Activated CD8-positive, alpha-beta memory T cell treated with anti-CD3 and anti-CD28 coated beads, Interleukin-2, amount 50 U/mL, for 48 hours (primary cell): ENCODE results near the gene ADAMTSL3.
"Not testable (repeated sequence)": the region's sequence is repeated elsewhere in the genome, so short reads cannot be mapped to it uniquely, and the experiment has no call there.

Experiments used
- DNase-seq: peaks from one replicate; pipeline ENCODE4 v3.0.0-alpha.2; 2020

The ADAMTSL3 gene

DNA sequence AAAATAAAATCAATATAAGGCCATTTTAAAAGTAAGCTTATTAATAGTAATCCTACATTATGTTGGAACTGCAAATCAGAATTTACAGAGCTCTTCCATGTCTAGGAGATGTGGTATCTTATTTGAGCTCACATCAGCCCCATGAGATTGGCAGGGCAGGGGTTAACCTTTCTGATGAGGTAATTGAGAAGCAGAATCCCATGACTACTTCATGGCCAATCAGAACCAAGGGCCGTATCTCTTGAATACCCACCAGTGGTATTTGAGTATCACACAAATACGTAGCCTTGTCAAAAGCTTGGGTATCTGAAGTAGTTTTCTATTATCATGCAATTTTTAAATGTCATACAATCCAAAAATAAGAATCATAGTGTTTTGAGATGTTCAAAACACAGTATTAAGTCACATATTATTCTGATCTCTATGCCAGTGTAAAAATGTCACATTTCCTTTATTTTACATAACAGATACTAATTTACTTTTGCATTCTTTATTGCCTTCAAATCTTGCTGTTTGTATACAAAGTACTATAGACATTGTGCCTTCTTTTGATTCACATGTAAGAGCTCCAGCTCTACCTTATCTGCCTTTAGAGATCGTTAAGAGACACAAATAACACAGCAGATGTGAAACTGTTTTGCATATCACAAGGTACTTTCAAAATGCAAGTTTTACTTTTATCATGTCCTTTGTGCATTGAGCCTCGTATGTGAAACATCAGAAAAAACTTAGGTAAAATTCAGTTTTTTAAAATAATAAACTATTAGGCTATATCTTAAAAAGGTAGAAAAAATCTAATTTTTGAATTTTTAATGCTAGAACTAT lies 329.9 kb downstream of the ADAMTSL3 start:
- no peak for DNase-seq

DNA sequence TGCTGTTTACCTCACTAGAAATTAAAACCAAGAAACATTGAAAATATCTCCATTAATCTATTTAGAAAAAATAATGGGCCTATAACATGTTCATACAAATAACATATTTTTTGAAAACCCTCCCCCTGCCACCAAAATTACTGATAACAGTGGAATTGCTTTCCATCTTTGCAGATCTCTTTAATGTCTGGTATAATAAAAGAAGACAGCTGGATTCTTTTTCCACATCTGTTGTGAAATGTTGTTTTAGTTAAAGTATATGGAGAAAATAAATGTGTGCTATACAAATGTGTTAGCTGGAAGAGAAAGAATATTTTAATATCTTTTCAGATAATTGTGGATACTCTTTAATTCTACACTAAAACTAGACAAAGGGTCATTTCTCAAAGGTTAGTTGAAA lies 330.7 kb downstream of the ADAMTSL3 start:
- DNase-seq = no peak

DNA sequence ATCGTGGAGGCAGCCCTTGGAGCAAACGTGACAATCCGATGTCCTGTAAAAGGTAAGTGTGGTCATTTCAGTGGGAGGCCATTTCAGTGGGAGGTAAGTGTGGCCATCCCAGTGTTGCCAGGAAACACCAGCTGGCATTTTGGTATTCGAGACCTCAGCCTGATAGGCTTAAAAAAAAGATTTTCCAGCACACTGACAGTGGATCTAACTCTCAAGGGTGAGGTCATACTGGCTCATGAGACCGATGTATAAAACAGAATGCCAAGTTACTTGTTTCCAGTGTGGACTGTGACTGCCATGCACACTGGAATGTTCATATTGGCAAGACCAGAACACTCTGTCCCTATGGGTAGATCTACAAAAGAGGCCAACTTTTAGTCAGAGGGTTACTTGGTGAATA lies 337.2 kb downstream of the ADAMTSL3 start:
- DNase-seq = no peak

DNA sequence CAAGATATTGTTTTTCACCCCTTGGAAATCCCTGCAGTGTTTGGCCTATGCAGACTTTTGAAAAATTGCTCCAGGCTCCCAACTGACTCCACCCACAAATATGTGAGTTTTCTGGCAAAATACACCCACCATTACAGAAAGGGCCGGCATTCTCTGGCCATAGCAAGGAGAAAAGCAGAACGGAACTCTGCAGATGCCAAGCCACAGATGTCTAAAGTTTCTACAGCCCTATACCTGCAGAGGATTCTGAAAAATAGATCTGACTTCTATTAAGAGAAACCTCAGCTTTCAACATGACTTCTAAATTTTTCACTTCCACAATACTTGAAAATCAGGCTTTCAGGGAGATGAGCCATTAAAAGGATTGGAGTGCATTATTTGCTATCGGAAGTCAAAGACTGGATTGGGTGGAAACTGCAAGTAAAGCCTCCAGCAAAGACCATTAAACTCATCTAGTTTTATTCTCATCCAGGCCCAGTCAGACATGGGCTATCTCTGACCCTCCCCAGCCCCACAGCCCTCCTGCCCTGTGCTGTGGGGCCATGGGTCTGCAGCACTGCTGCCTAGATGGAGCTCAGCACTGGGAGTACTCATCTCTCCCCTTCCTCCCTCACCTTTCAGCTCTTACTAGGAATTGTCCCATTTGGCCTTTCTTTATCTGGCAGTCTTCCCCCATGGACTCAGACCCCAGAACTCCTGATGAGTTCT lies 338.6 kb downstream of the ADAMTSL3 start:
- no peak for DNase-seq

DNA sequence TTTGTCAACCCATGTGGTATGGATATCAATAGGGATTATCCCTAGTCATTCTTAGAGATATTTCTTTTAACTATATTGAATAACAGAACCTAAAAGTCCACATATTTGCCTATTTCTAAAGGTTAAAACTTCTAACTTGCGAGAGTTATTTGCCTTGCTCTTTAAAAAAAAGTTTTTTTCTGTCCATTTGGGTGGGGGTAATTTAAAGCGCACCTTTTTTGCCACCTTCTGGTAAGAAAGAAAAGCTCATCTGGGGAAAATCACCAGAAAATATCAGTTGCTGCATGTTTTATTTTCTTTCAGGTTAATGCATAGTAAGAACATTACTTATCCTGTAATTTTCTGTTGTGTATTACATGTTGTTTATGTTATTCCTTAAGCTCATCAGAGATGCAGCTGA lies 339.7 kb downstream of the ADAMTSL3 start:
- DNase-seq = no peak

DNA sequence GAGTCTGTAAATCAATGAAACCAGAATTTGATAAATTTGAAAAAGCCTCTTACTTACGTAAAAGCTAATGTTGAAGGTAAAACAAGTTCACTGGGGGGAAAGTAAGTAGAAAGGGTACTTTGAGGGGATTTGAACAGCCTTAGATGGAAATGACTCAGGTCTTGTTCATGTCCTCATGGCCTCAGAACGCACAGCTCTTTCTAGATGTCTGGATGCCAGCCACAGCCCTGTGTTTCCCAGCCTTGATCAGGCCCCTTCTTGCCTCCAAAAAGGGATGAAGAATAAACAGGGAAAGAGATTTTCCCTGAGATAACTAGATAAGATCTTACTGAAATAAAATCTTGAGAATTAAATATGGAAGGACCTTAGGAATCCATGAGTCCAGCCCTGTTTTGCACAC lies 344.6 kb downstream of the ADAMTSL3 start:
- no peak for DNase-seq

DNA sequence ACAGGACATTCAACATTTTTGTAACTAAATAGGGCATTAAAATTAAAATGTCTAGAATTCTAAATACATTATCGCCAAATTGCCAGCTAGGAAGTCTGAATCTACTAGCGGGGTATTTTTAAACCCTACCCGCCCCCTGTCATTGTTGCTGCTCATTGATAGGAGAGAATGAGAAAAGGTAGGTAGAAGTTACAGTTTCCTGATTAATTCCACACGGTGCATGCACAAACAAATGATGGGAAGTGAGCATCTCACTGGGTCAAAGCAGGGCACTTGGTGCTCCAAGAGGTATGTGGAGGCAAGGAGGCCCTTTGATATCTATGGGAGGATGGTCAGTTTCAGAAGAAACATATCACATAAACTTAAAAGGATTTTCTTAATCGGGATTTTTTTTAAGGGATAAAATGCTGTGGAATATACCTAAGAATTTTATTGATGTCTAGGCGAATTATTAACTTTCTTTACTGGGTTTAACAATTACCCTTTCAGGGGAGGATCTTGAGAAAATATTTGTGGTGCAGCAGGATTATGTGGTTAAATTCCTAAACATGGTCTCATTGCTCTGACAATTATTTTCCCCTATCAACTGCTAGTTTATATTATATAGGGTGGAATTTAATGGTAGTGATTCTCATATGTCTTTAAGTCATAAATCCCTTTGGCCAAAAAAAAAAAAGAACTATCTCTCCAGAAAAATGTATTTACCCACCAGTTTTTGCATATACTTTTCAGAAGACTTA lies 345.6 kb downstream of the ADAMTSL3 start:
- no peak for DNase-seq

DNA sequence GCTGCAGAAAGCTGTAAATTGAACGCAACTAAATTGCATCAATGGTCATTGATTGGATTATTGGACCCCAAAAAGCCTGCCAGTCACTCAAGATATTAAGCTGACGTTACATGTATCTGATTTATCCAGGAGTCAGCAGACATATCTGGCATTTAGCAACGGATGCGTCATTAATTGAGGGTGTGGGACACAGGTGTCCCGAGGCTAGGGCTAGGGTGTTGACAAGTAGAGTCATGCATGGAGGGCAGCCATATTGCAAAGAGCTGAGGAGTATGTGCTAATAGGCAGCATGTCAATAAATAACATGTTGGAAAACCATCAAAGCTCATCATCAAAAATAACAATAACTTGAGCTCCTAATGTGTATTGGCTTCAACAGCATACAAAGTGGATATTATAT lies 347.1 kb downstream of the ADAMTSL3 start:
- no peak for DNase-seq

DNA sequence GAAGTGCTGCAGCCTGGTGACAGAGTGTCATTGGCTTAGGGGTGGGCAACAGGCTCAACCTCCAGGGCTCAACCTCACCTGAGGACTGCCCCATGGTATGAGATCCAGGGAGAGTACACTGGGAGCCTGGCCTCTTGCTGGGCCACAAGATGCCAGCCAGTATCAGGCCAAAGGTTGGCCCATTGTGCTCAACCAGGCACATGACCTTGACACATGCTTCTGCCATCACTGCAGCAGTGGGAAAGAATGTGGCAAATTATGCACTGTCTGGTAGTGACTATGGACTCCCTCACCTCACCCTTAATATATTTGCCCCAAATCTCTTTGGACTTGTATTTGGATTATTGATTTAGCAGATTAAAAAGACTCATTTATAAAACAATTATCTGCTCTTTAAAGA lies 347.7 kb downstream of the ADAMTSL3 start:
- no peak for DNase-seq

DNA sequence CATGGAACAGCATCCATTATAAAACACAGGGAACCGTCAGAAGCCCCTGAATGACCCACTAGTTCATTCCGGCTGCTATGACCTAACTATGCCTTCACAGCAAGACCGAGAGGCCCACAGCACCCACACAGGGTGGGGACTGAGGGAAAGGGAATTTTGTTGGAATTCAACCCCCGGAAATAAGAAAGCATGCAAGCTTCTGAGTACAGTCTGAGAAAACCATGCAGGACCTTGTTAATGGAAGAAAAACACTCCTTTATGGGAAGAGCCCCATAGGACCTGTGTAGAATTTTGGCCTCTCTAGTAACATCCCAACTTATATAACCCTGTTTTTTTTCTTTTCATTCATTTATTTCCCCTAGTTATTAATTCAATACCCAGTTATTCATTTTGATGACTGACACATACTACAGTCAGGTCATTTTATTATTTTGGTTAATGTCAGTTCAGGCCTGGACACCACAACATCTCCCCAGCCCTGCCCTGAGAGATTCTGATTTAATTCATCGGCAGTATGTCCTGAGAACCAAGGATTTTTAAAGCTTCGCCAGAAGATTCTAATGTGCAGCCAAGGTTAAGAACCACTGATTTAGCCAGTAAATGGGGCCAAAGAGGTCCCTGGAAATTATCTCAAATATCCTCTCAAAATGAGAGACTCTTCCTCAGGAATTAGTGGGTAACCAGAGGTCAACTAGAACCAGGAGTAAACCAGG lies 350.0 kb downstream of the ADAMTSL3 start:
- no peak for DNase-seq

DNA sequence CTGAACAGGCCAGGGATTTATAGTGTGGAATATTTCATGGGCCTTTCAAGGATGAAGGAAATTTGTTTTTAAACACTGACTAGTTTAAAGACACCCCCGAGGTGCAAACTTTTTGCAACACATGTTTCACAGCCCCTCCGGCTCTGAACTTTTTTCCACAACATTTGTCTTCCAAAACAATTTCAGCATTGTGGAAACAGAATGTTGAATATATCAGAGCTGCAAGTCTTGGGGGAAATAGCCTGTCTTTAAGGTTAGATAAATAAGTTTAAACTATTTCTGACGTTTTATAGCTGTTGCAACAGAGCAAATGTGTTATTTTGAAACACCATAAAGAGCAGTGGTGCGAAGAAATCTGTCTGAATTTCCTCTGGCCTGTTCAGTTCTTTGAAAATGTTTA lies 352.5 kb downstream of the ADAMTSL3 start:
- DNase-seq = no peak

DNA sequence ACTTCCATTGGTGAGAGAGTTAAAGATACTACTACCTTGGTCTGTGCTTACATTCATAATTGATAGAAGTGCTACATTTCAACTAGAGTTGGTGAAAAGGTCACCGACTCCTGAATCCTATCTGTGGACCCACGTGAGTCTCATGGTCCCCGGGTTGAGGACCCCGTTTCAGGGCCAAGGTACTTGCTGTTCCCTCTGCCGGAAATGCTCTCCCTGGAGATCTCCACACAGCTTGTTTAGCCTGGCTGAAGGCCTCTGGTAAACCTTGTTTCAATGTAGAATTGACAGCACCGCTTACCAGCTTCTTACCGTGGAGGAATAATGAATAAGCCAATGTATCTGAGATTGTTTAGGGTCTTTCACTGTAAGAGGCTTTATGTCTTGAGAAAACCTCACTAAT lies 355.7 kb downstream of the ADAMTSL3 start:
- DNase-seq = no peak

DNA sequence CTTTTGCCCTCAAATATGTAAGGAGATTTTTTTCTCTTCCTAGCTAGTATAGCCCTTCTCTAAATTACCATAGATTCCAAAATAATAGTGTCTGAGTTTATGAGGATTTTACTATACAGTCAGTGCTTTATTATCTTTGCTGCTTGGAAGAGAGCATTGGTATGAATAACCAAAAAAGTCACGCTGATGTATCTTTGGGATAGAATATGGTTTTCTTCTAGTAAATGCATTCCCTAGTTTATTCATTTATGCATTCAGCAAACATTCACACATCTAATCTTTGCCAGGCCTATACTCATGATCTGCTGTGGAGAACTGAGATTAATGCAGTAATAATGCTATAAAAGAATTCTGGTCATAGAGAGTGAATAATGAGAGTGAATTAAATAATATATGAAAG lies 356.3 kb downstream of the ADAMTSL3 start:
- no peak for DNase-seq

DNA sequence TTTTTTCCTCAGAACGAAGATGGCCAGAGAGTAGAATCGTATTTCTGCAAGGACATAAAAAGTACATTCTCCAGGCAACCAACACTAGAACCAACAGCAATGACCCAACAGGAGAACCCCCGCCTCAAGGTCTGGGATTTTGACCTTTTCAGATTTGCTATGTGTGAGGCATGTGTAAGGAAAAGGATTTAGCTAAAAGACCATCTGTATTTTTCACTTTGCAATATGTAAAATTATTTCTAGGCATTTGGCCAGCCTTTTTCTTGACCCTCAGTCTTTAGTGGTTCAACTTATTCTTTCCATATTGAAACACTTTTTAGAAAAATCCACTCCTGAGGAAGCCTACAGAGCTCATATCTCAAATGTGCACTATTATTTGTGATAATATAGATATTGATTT lies 362.4 kb downstream of the ADAMTSL3 start:
- DNase-seq = no peak

DNA sequence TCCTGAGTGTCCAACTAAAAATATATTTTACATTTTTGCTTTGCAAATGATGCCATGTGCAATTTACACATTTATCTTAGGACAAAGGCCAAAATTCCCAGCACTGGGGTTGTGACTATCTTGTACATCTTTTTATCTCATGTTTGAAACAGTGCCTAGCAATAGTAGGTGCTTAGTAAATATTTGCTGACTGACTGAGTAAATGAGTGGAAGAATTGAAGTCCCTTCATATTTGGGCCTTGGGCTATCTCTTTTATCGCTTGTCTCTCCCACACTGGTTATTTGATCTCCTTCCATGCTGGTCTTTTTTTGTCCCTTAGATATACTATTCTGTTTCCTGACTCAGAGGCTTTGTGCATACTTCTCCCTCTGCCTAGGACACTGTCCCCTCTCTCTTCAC lies 368.6 kb downstream of the ADAMTSL3 start:
- no peak for DNase-seq

DNA sequence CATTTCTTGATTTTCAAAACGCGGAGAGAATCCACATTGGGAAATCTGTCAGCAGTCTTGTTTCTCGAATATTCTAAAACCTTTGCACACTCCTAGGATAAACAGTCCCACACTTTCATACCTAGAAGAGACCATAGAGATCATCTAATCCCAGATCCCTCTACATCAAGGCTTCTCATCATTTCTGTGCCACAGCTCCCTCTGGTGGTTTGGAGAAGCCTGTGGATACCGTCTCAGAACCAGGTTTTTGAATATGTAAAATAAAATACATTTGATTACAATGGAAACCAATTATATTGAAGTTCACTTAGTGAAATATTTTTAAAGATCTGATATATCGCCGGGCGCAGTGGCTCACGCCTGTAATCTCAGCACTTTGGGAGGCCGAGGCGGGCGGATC lies 369.7 kb downstream of the ADAMTSL3 start:
- DNase-seq = no peak

DNA sequence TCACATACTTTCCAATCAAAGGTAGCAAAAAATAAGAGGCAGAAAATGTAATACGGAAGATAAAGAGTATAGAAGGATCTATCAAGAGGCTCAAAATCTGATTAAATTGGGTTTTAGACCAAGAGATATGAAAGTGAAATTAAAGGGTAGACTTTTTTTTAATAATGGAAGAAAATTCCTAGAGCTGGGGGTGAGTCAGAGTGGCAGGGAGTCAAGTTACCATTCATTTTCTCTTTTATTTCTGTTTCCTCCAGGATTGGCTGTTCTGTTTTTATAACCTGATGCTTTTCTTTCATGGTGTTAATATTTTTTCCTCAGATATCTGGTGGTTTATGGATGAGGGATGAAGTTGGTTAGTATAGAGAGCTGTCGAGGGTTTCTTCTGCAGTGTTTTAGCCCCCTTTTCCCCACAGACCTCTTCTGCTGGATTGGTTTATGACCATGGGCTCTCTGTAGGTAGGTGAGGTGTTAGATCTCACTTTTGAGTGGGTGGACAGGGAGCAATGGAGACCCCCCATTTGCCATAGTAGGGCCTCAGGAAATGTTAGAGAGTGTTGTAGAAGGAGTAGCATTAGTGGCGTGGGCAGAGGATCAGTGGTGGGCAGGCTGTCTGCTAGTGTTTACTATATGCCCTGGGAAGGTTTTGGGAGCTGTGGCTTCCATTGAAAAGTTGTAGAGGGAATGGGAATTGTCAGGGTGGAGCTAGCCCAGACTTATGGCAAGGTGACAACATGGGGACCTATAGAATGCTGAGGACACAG lies 380.1 kb downstream of the ADAMTSL3 start:
- no peak for DNase-seq

DNA sequence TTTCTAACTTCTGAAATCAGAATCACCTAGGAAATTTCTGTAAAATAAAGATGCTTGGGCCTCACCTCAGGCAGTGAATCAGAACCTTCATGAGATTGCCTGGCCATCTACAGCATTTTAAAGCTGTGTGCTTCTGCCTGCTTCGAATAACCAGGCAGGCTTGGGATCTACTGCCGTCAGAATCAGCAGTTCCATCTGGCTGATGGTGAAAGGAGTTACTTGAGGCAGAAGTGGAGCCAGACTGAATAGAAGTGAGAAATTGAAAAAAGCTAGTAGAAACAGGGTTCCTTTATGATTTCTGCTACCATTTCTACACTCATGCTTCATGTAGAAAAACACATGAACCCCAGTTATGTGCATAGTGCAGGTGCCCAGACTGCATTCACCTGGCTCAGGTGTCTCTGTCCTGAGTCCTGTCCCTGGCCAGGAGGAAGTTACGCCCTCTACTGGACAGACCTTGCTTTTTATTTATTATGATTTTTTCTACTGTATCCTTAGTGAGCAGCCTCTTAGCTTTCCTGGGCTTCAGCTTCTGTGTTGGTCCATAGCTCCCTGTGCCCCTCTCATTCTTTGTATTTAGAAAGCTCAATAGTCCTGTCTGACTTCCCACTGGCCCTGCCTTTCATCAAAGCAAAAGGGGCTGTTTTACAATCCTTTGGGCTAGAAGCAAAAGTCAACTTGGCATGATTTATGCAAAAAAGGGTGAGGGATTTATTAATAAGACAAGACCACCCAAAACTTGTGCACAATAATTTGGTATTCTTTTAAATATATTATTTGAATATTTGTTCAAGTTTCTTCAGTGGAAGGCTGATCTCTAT lies 380.9 kb downstream of the ADAMTSL3 start:
- no peak for DNase-seq

DNA sequence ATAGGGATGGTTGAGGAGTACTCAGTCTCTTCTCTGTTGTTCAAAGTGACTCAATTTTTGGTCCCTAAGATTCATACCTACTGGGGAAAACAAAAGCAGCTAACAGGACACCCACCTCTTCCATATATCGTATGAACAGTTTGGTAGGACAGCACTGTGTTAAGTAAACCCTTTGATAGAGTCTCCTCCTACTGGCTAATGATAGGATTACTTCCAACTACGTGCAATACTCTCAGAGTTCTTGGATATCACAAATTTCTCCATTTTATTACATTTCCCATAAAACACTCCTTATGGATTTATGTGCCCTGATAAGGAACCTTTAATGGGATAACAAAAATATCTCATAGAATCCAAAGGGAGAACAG lies 381.5 kb downstream of the ADAMTSL3 start:
- no peak for DNase-seq

DNA sequence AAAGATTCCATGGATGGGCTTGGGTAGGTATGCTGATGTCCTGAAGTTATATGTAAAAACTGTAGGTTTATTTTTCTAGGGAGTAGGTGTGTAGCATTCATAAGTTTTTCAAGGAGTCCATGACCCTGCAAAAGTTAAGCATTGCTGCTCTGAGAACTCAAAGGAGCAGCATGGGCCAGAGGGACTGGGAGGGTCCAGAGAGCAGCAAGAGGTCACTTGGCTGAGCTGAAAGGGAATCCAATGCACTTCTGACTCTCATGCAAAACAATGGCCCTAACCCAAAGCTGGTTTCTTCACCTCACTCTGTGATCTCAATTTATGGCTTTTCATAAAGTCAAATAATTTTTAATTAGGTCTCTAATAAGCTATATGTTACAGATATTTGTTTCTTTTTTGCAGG lies 383.4 kb downstream of the ADAMTSL3 start:
- no peak for DNase-seq

DNA sequence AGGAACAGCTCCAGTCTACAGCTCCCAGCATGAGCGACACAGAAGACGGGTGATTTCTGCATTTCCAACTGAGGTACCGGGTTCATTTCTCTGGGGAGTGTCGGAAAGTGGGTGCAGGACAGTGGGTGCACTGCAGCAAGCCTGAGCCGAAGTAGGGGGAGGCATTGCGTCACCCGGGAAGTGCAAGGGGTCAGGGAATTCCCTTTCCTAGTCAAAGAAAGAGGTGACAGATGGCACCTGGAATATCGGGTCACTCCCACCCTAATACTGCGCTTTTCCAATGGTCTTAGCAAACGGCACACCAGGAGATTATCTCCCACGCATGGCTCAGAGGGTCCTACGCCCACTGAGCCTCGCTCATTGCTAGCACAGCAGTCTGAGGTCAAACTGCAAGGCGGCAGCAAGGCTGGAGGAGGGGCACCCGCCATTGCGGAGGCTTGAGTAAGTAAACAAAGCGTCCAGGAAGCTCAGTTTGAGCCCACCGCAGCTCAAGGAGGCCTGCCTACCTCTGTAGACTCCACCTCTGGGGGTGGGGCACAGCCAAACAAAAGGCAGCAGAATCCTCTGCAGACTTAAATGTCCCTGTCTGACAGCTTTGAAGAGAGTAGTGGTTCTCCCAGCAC lies 388.6 kb downstream of the ADAMTSL3 start:
- not testable (repeated sequence) for DNase-seq
